NCI-H1105 treated with DMSO at 0.1 percent for 48 hours (cell line): ENCODE results near the gene SDC3.

ENCODE experiments used
- DNase-seq: peaks from one replicate; lab custom pipeline; 2025; lab: John Stamatoyannopoulos, UW

The SDC3 gene

GRCh38 chr1:30928789-30929134 is 20.2 kb upstream of the SDC3 start:
- no peak for DNase-seq

- DNase-seq: no peak
These were observed 19.6 kb upstream of the SDC3 start for GRCh38 chr1:30928171-30928570.

GRCh38 chr1:30927448-30927847 is 18.9 kb upstream of the SDC3 start:
- DNase-seq: no peak

GRCh38 chr1:30923597-30923996 is 15.0 kb upstream of the SDC3 start:
- DNase-seq: no peak

GRCh38 chr1:30920827-30921226 is 12.3 kb upstream of the SDC3 start:
- no peak for DNase-seq

- no peak for DNase-seq
These were observed 10.7 kb upstream of the SDC3 start for GRCh38 chr1:30919025-30919881.

- no peak for DNase-seq
These were observed 7.7 kb upstream of the SDC3 start for GRCh38 chr1:30916296-30916695.

GRCh38 chr1:30915491-30916230 is 7.1 kb upstream of the SDC3 start:
- no peak for DNase-seq

- DNase-seq: no peak
These were observed 6.4 kb upstream of the SDC3 start for GRCh38 chr1:30914931-30915330.

GRCh38 chr1:30914587-30914922 is 6.0 kb upstream of the SDC3 start:
- DNase-seq: no peak

- DNase-seq: no peak
These were observed 4.5 kb upstream of the SDC3 start for GRCh38 chr1:30912913-30913652.

GRCh38 chr1:30912224-30912623 is 3.7 kb upstream of the SDC3 start:
- no peak for DNase-seq

- peak; percentile 76 for DNase-seq
These were observed 2.7 kb upstream of the SDC3 start for GRCh38 chr1:30911059-30911954.

- DNase-seq: no peak
These were observed 959 bp upstream of the SDC3 start for GRCh38 chr1:30909365-30910068.

GRCh38 chr1:30908316-30908695 is 252 bp downstream of the SDC3 start:
- no peak for DNase-seq

GRCh38 chr1:30907481-30908315 is 860 bp downstream of the SDC3 start:
- DNase-seq: no peak

- no peak for DNase-seq
These were observed 1.7 kb downstream of the SDC3 start for GRCh38 chr1:30906631-30907441.

GRCh38 chr1:30905916-30906620 is 2.5 kb downstream of the SDC3 start:
- DNase-seq: no peak

GRCh38 chr1:30905403-30905802 is 3.2 kb downstream of the SDC3 start:
- DNase-seq: no peak
